Measurements from ENCODE around the gene CEBPB.
"Not testable (repeated sequence)": the region's sequence is repeated elsewhere in the genome, so short reads cannot be mapped to it uniquely, and the experiment has no call there.

CEBPB gene

GRCh38 chr20:50190251-50191064 is at the start of gene CEBPB:
CEBPB (plus strand) TSS chr20:50190830; CDS start chr20:50191034, 204 bp downstream.
- peak; percentile 36 for DNase-seq

GRCh38 chr20:50141018-50141675 is 49.5 kb upstream of the CEBPB start:
- DNase-seq = no peak

GRCh38 chr20:50141811-50142561 is 48.6 kb upstream of the CEBPB start:
- no peak for DNase-seq

GRCh38 chr20:50142812-50143211 is 47.8 kb upstream of the CEBPB start:
- DNase-seq = no peak

- peak; percentile 31 for DNase-seq
Measured at GRCh38 chr20:50144362-50144761, 46.3 kb upstream of the CEBPB start.

GRCh38 chr20:50145566-50145965 is 45.1 kb upstream of the CEBPB start:
- DNase-seq = no peak

- DNase-seq = no peak
Measured at GRCh38 chr20:50146214-50146613, 44.4 kb upstream of the CEBPB start.

GRCh38 chr20:50146732-50147662 is 43.6 kb upstream of the CEBPB start:
- peak; percentile 59 for DNase-seq

- DNase-seq = no peak
Measured at GRCh38 chr20:50149481-50150254, 41.0 kb upstream of the CEBPB start.

- no peak for DNase-seq
Measured at GRCh38 chr20:50151034-50151743, 39.4 kb upstream of the CEBPB start.

- DNase-seq = no peak
Measured at GRCh38 chr20:50152394-50153152, 38.1 kb upstream of the CEBPB start.

GRCh38 chr20:50153153-50153499 is 37.5 kb upstream of the CEBPB start:
- no peak for DNase-seq

- peak; percentile 36 for DNase-seq
Measured at GRCh38 chr20:50153500-50154377, 36.9 kb upstream of the CEBPB start, which contains the start of gene PEDS1. PEDS1 (minus strand) TSS chr20:50153723; CDS start chr20:50153637, 86 bp downstream.

GRCh38 chr20:50161494-50161893 is 29.1 kb upstream of the CEBPB start:
- not testable (repeated sequence) for DNase-seq

GRCh38 chr20:50163570-50164317 is 26.9 kb upstream of the CEBPB start:
- no peak for DNase-seq

GRCh38 chr20:50165684-50166554 is 24.7 kb upstream of the CEBPB start:
- DNase-seq = peak; percentile 82

GRCh38 chr20:50169329-50169823 is 21.3 kb upstream of the CEBPB start:
- peak; percentile 27 for DNase-seq

All from GF-D8 (cell line).